NCI-H187 treated with DMSO at 0.1 percent for 48 hours (cell line): Measurements from ENCODE around the gene KIF4B.
"Not testable (repeated sequence)": the region's sequence is repeated elsewhere in the genome, so short reads cannot be mapped to it uniquely, and the experiment has no call there.

Experiments
- DNase-seq: peaks from one replicate; lab custom pipeline; 2025; lab: John Stamatoyannopoulos, UW

The KIF4B gene

GRCh38 chr5:155013526-155013925, at the start of gene KIF4B:
Gene KIF4B (plus strand): TSS chr5:155013755. CDS start chr5:155013860, 105 bp downstream.
- DNase-seq = no peak

- no peak for DNase-seq
Measured at GRCh38 chr5:154966081-154966841, 47.3 kb upstream of the KIF4B start.

- DNase-seq = no peak
Measured at GRCh38 chr5:154966874-154967273, 46.7 kb upstream of the KIF4B start.

GRCh38 chr5:154967421-154968024, 46.0 kb upstream of the KIF4B start:
- no peak for DNase-seq

GRCh38 chr5:154968953-154969352, 44.6 kb upstream of the KIF4B start:
- DNase-seq = no peak

GRCh38 chr5:154970759-154971158, 42.8 kb upstream of the KIF4B start:
- no peak for DNase-seq

- DNase-seq = no peak
Measured at GRCh38 chr5:154971501-154971900, 42.1 kb upstream of the KIF4B start.

GRCh38 chr5:154972476-154973080, 41.0 kb upstream of the KIF4B start:
- no peak for DNase-seq

- DNase-seq = not testable (repeated sequence)
Measured at GRCh38 chr5:154976082-154976481, 37.5 kb upstream of the KIF4B start.

GRCh38 chr5:154977409-154977808, 36.1 kb upstream of the KIF4B start:
- DNase-seq = no peak

GRCh38 chr5:154978294-154978693, 35.3 kb upstream of the KIF4B start:
- not testable (repeated sequence) for DNase-seq

- DNase-seq = no peak
Measured at GRCh38 chr5:154984946-154985516, 28.5 kb upstream of the KIF4B start.

- DNase-seq = no peak
Measured at GRCh38 chr5:154986151-154986550, 27.4 kb upstream of the KIF4B start.

- no peak for DNase-seq
Measured at GRCh38 chr5:154989626-154990025, 23.9 kb upstream of the KIF4B start.

GRCh38 chr5:154993461-154993860, 20.1 kb upstream of the KIF4B start:
- no peak for DNase-seq

- no peak for DNase-seq
Measured at GRCh38 chr5:154995679-154996078, 17.9 kb upstream of the KIF4B start.

GRCh38 chr5:154997746-154998145, 15.8 kb upstream of the KIF4B start:
- DNase-seq = no peak

- no peak for DNase-seq
Measured at GRCh38 chr5:154999865-155000264, 13.7 kb upstream of the KIF4B start.

- no peak for DNase-seq
Measured at GRCh38 chr5:155001523-155001922, 12.0 kb upstream of the KIF4B start.

- not testable (repeated sequence) for DNase-seq
Measured at GRCh38 chr5:155002722-155003121, 10.8 kb upstream of the KIF4B start.

- DNase-seq = no peak
Measured at GRCh38 chr5:155004138-155004744, 9.3 kb upstream of the KIF4B start.

GRCh38 chr5:155006265-155006664, 7.3 kb upstream of the KIF4B start:
- DNase-seq = not testable (repeated sequence)
